SK-N-SH (cell line): Measurements from ENCODE around the gene DGKI. TPM values are rescaled to one million over a fixed set of nuclear protein-coding genes. Genes with fewer than 3 reads are reported as not detected.

Experiments used
- CTCF ChIA-PET: fragments of 300-600, 350-600 bp; formaldehyde crosslinking; extraction: SDS; loops from one replicate; lab custom pipeline; 2021; lab: Yijun Ruan, JAX
- POLR2A ChIA-PET: fragments of 350-600 bp; sonication (Branson Sonifier 250); formaldehyde crosslinking; extraction: SDS; loops from one replicate; lab custom pipeline; 2020; ENCODE audit warnings: antibody characterized with exemption, inconsistent platforms; lab: Yijun Ruan, JAX
- DNase-seq: peaks from one replicate; pipeline ENCODE4 v3.0.0; 2012
- H2AFZ ChIP-seq: fragments of 200-600 bp; sonication (generic); 2 replicates; pipeline ENCODE4 v1.8.1; 2016; ENCODE audit warnings: antibody characterized with exemption, mild to moderate bottlenecking, low read depth
- H3F3A ChIP-seq: fragments of 200-600 bp; sonication (generic); replicated peaks from 2 replicates; pipeline ENCODE3; 2016; ENCODE audit warnings: antibody characterized with exemption, mild to moderate bottlenecking; ENCODE audit not compliant: insufficient read depth
- H3K27ac ChIP-seq, 2 experiments: fragments of 200-500 bp in 1 of 2; fragments of 200-600 bp in 1 of 2; sonication (Bioruptor generic) in 1 of 2; sonication (generic), shearing (Covaris generic) in 1 of 2; 2 replicates each; pipeline versions ENCODE4 v1.5.1 to v1.6.1; 2014 to 2016; ENCODE audit warnings: low read depth in 2 of 2, inconsistent platforms in 1 of 2, low read length in 1 of 2, mild to moderate bottlenecking in 1 of 2, mixed read lengths in 1 of 2
- H3K27me3 ChIP-seq: fragments of 200-600 bp; sonication (generic), shearing (Covaris generic); 2 replicates; pipeline ENCODE4 v1.6.1; 2016; ENCODE audit warnings: mixed run types; ENCODE audit not compliant: insufficient read depth
- H3K36me3 ChIP-seq, 2 experiments: fragments of 200-500 bp in 1 of 2; fragments of 200-600 bp in 1 of 2; sonication (Bioruptor generic) in 1 of 2; sonication (generic) in 1 of 2; replicated peaks in 1 of 2; 2 replicates each; pipeline versions ENCODE3 to v1.5.1; 2014 to 2016; ENCODE audit warnings: low read length in 1 of 2, mild to moderate bottlenecking in 1 of 2; ENCODE audit not compliant: insufficient read depth in 2 of 2, control insufficient read depth in 1 of 2
- H3K4me1 ChIP-seq, 2 experiments: fragments of 200-500 bp in 1 of 2; fragments of 200-600 bp in 1 of 2; sonication (Bioruptor generic) in 1 of 2; sonication (generic), shearing (Covaris generic) in 1 of 2; 2 replicates each; pipeline versions ENCODE4 v1.5.1 to v1.6.1; 2014 to 2016; ENCODE audit warnings: low read depth in 1 of 2, low read length in 1 of 2, mixed run types in 1 of 2; ENCODE audit not compliant: insufficient read depth in 2 of 2, control insufficient read depth in 1 of 2
- H3K4me2 ChIP-seq: fragments of 200-600 bp; sonication (generic), shearing (Covaris generic); 2 replicates; pipeline ENCODE4 v1.6.1; 2017; ENCODE audit warnings: mixed run types
- H3K4me3 ChIP-seq, 2 experiments: fragments of 200-500 bp in 1 of 2; fragments of 200-600 bp in 1 of 2; sonication (Bioruptor generic) in 1 of 2; sonication (generic), shearing (Covaris generic) in 1 of 2; 2 replicates each; pipeline versions ENCODE4 v1.5.1 to v1.8.1; 2014 to 2016; ENCODE audit warnings: low read depth in 2 of 2, inconsistent platforms in 1 of 2, low read length in 1 of 2, mild to moderate bottlenecking in 1 of 2, mixed read lengths in 1 of 2, moderate library complexity in 1 of 2
- H3K79me2 ChIP-seq: fragments of 200-600 bp; sonication (generic); 2 replicates; pipeline ENCODE4 v1.8.1; 2017; ENCODE audit warnings: mild to moderate bottlenecking; ENCODE audit not compliant: insufficient read depth
- H3K9ac ChIP-seq: fragments of 200-600 bp; sonication (generic); 2 replicates; pipeline ENCODE4 v1.6.1; 2017; ENCODE audit warnings: mixed run types
- H3K9me2 ChIP-seq: fragments of 200-600 bp; sonication (generic); 2 replicates; pipeline ENCODE4 v1.6.1; 2017; ENCODE audit warnings: mixed run types
- H3K9me3 ChIP-seq: fragments of 200-600 bp; sonication (generic); 2 replicates; pipeline ENCODE4 v1.6.1; 2017; ENCODE audit warnings: mixed run types, mild to moderate bottlenecking, moderate library complexity
- H4K20me1 ChIP-seq: fragments of 200-600 bp; sonication (generic); 2 replicates; pipeline ENCODE4 v1.6.1; 2017; ENCODE audit warnings: mild to moderate bottlenecking, mixed run types; ENCODE audit not compliant: insufficient read depth
- CHD2 ChIP-seq: fragments of 150-350 bp; IDR thresholded peaks from 2 replicates; pipeline ENCODE4 v1.6.1; 2018; ENCODE audit warnings: low read length; ENCODE audit not compliant: partially characterized antibody
- ELF1 ChIP-seq: IDR thresholded peaks from 2 replicates; pipeline ENCODE4 v1.4.0; 2012
- FOSL2 ChIP-seq: IDR thresholded peaks from 2 replicates; pipeline ENCODE4 v1.4.0; 2012; ENCODE audit warnings: low read depth, mild to moderate bottlenecking, moderate library complexity, borderline replicate concordance
- IRF3 ChIP-seq: fragments of 150-350 bp; IDR thresholded peaks from 2 replicates; pipeline ENCODE4 v1.6.1; 2016; ENCODE audit warnings: mild to moderate bottlenecking, low read depth, low read length
- NFIC ChIP-seq: IDR thresholded peaks from 2 replicates; pipeline ENCODE4 v1.4.0; 2012; ENCODE audit warnings: borderline replicate concordance
- POLR2AphosphoS5 ChIP-seq: IDR thresholded peaks from 2 replicates; pipeline ENCODE4 v1.6.1; 2012; ENCODE audit warnings: low read depth, low read length
- RCOR1 ChIP-seq: fragments of 150-350 bp; IDR thresholded peaks from 2 replicates; pipeline ENCODE4 v1.6.1; 2017; ENCODE audit warnings: antibody characterized with exemption, low read length
- RXRA ChIP-seq: IDR thresholded peaks from 2 replicates; pipeline ENCODE4 v1.4.0; 2012; ENCODE audit warnings: low read depth, mild to moderate bottlenecking, borderline replicate concordance
- SIN3A ChIP-seq: IDR thresholded peaks from 2 replicates; pipeline ENCODE4 v1.6.1; 2012; ENCODE audit warnings: low read depth, mild to moderate bottlenecking, low read length, moderate library complexity, borderline replicate concordance
- TAF1 ChIP-seq: IDR thresholded peaks from 2 replicates; pipeline ENCODE4 v1.6.1; 2012; ENCODE audit warnings: low read depth, mild to moderate bottlenecking, low read length, moderate library complexity, borderline replicate concordance
- USF2 ChIP-seq: fragments of 150-350 bp; IDR thresholded peaks from 2 replicates; pipeline ENCODE4 v1.6.1; 2017; ENCODE audit warnings: antibody characterized with exemption, low read length, low read depth, borderline replicate concordance
- WGBS: methylation state at CpG from one replicate; pipeline ENCODE4 v1.1.6; 2017; ENCODE audit warnings: low lambda C conversion rate; 5-methylcytosine and 5-hydroxymethylcytosine counted together
- polyA plus RNA-seq, 3 experiments: library from polyadenylated mRNA; depleted of rRNA; stranded (reverse); fragments of >200 nt; gene quantifications; 2 replicates each; pipeline ENCODE4 v1.2.3, GENCODE V29; 2012

DGKI gene
- polyA plus RNA-seq, 1 of the 3 experiments (the other 2 are of a cell fraction) = 1.3 TPM

- no peak for TF ChIP-seq CHD2
These were observed 370.8 kb downstream of the DGKI start (continued) for GRCh38 chr7:137475966-137476365.

- Histone ChIP-seq H3K27ac (no peak overlapping the region), H3K27me3 (no peaks in the 10 kb centered on the region), H2AFZ (no peak overlapping the region), H3K4me1 (no peaks in the 10 kb centered on the region; a peak in 1 of 4 replicates), H3K4me3 (no peak overlapping the region), H3K79me2 (no peaks in the 10 kb centered on the region), H3K9me2 (no peaks in the 10 kb centered on the region), H3K9me3 (no peaks in the 10 kb centered on the region), H3K9ac (no peak overlapping the region), H3K36me3 (peaks cover 0 to 4% of the 10 kb centered on the region in 2 experiments), H3K4me2 (no peak overlapping the region), H3F3A (no peaks in the 10 kb centered on the region), H4K20me1 (no peaks in the 10 kb centered on the region)
- ChIA-PET POLR2A (no interaction called here), CTCF (interaction anchor here (1.7 to 2.1 kb wide), 2 partner anchors 20 to 305 kb away, joined by 4 to 9 read pairs; no protein-coding TSS in a partner anchor)
- no peak for DNase-seq
- TF ChIP-seq IRF3 (no peak), TAF1 (no peak), FOSL2 (no peak), ELF1 (no peak), USF2 (no peak), NFIC (no peak), POLR2AphosphoS5 (no peak)
- 90% methylated on average over 11 of the region's 11 CpGs for WGBS
These were observed 372.2 kb downstream of the DGKI start for GRCh38 chr7:137474540-137475026.

GRCh38 chr7:137471128-137471527 is 375.6 kb downstream of the DGKI start:
- H3K27me3 ChIP-seq = no peaks in the 10 kb centered on the region
- no peaks in the 10 kb centered on the region for H3K9me3 ChIP-seq
- CTCF ChIA-PET = interaction anchor here (1.3 to 1.9 kb wide), 2 partner anchors 302 to 1670 kb away, joined by 3 to 5 read pairs; no protein-coding TSS in a partner anchor
- H3K9ac ChIP-seq = no peak overlapping the region
- no peak overlapping the region for H3K4me3 ChIP-seq
- H3K4me1 ChIP-seq = no peaks in the 10 kb centered on the region; a peak in 1 of 4 replicates
- no peaks in the 10 kb centered on the region for H4K20me1 ChIP-seq
- no peak overlapping the region for H3K27ac ChIP-seq
- H2AFZ ChIP-seq = no peak overlapping the region
- POLR2A ChIA-PET = no interaction called here
- no peaks in the 10 kb centered on the region for H3K79me2 ChIP-seq
- H3K36me3 ChIP-seq = peaks cover 0 to 4% of the 10 kb centered on the region in 2 experiments
- WGBS = 85% methylated on average over 3 of the region's 3 CpGs
- no peaks in the 10 kb centered on the region for H3K9me2 ChIP-seq
- no peaks in the 10 kb centered on the region for H3F3A ChIP-seq
- TF ChIP-seq RXRA (no peak), SIN3A (no peak), RCOR1 (no peak)
- TF ChIP-seq, all 33 proteins: peak for 0
- no peak for DNase-seq
- H3K4me2 ChIP-seq = no peak overlapping the region
